Measurements from ENCODE around the gene CLMP.
"Not testable (repeated sequence)": the region's sequence is repeated elsewhere in the genome, so short reads cannot be mapped to it uniquely, and the experiment has no call there.

CLMP gene

DNA sequence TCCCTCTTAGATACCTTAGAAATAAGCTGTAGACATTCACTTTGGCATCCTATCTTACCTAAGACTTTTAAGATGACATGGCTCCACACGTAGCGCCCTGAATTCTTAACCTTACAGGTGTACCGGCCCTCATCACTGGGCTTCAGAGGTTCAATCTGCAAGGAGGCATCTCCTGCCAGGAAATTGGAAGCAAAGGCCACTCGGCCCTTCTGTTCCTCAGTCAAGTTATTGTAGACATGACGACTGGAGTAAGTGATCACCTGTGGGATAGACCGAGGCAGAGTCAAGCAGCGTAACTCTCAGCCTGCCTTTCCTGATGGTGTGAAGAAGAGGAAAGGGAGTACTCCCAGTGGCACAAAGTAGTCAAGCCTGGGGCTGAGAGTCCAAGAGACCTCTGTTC is 110.6 kb downstream of the CLMP start:
- DNase-seq (ENCODE audit: low spot score): no peak

DNA sequence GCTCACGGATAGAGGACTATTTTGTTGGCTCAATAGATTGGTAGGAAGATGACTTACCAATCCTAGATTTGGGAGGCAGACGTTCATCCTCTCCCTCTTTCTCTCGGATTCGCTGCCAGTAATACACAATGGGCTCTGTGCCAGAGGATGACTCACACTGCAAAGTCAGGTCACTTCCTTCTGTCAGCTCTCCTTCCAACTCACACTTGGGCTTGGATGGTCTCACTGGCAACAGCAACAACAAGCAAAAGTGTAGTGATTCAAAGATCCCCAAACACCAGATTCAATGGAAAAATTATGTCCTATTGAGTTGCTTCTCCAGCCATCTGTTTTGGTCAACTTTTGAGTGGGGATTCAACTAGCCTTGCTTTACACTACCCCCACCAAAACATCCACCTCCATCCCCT is 111.4 kb downstream of the CLMP start:
- peak; percentile 93 for DNase-seq (ENCODE audit: low spot score)

DNA sequence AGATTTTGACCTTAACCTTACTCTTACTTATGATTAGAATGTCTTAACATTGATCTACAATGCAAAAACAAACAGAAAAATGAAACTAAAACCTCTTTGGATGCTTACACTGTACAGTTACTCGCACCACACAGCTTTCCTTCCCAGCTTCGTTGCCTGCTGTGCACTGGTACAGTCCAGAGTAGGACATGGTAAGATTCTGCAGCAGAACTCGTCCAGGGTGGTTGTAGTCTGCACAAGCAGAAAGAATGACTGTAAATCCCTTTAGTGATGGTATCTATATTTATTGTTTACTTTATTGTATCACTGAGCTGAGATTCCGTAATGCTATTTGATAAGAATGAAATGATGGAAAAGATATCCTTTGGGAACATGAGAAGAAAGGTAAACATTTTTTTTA is 112.1 kb downstream of the CLMP start:
- no peak for DNase-seq (ENCODE audit: low spot score)

DNA sequence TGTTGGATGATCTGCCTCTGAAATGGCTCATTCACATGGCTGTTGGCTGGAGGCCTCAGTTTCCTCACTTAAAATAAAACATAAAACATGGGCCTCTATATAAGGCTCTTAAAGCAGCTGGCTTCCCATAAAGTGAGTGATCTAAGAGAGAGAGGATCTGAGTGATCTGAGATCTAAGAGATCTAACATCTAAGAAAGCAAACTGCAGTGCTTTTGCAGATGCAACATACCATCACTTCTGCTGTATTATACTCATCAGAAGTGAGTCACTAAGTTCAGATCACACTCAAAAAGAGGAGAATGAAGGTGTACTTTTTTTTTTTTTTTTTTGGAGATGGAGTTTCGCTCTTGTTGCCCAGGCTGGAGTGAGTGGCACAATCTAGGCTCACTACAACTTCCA is 115.0 kb downstream of the CLMP start:
- no peak for DNase-seq (ENCODE audit: low spot score)

DNA sequence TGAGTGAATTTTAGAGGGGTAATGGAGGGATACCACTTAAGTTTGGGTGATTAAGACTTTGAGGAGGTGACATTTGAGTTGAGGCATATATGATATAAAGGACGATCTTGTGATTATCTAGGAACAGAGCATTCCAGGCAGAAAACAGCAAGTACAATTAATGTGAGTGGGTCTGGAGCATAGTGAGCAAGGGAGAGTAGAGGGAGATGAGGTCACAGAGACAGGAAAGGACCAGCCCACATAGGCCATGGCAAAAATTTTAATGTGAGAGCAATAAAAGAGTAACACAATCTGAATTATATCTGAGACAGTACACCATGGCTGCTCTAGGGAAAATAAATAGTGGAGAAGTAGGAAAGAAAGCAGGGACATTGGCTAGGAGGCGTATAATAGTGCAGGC is 118.6 kb downstream of the CLMP start:
- no peak for DNase-seq (ENCODE audit: low spot score)

DNA sequence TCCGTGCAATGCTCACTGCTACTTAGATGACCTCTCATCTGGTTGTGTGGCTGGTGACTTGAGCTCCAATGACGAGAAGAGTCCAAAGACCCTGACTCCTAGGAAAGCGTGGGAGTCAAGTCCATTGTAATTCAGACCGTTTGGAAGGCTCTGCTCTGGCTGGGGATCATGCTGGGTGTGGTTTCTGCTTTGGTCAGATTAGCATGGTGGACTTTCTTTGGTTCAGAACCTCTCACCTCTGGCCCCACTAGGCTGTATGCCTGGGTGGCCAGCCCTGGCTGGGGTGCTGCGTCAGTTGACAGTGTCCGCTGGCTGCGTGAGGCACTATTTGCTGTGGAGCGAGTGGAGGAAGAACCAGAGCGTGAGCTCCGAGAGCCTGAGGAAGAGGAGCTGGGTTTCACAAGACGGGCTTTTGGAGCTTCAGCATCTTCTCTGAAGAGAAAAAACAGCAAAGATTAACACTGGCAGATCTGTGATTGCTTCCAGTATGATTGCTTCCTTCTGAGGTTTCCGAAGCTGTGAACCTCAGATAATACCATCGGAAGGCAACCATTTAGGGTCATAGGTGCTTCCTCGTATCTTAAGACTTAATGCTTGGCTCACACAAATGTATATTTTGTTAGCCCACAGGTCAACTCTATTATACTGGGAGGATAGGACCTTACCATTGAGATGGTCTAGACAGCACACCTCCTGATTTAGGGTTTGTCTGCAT is 121.5 kb downstream of the CLMP start:
- DNase-seq (ENCODE audit: low spot score): no peak

DNA sequence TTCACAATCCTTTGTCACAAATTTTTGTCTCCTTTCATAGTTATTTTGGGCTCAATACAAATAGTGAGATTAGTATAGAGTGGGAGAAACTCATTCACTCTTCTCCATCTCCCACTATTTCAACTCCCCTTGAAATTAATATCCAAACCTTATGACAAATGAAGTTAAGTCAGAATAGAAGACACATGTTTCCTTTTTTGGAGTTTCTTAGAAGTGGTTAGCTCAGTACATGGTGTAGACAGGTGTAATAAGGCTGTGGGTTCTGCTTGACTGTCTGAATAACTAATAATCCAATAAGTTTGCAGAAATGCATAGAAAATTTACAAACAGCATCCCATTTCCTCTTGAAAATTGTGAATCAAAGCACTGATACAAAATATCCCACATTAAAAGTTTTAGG is 122.3 kb downstream of the CLMP start:
- DNase-seq (ENCODE audit: low spot score): no peak

DNA sequence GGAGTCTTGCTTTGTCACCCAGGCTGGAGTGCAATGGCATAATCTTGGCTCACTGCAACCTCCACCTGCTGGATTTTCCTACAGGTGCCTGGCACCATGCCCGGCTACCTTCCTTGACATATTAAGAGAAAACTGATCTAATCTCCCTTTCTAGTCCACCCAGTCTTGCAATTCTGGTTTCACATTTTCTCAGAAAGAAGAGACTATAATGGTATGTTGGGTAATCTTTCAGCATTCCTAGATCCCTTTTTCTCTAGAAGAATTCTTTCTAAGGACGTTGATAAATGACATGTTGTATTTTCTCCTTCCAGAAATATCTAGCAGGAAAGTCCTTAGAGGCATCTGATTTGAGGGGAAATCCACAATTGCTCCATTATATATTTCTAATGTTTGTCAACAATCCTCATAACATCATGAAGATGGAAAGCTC is 122.7 kb downstream of the CLMP start:
- DNase-seq (ENCODE audit: low spot score): no peak

DNA sequence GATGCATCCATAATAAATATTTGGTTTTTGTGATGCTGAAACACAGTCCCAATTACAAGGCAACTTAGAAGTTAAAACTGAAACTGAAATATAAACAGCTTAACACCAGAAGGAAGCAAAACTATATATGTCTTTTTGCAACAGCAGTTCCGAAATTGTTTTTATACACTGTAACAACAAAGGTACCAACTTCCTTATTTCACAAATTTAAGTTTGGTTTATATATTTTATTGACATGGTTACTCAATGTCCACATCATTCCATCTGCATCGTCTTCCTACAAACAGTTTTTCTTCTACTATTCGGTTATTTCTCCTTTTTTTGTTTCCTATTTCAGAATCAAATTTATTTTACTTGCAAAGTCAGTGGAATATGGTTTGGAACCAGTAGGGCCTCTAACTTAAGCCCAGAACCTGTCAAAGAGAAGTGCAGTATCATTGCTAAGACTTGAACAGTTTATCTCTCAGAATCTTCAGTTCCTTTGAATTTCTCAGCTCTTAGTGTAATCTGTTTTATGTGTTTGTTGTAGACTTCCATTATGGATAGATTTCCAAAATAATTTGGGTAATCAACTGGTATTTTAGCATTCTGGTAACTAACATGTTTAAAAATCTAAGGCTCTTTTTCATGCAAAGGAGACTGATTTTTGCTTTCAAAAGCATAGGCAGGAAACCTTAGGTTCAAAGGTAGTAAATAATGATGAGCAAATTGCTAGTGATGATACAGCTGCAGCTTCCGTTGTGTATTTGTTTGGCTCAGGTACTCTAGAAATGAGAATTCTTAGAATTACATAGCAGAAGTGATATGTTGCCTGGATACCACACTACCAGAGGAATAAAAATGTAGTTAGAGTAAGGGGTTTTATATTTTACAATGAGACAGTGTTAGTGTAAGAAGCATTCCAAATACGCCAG is 124.9 kb downstream of the CLMP start:
- DNase-seq (ENCODE audit: low spot score): no peak

DNA sequence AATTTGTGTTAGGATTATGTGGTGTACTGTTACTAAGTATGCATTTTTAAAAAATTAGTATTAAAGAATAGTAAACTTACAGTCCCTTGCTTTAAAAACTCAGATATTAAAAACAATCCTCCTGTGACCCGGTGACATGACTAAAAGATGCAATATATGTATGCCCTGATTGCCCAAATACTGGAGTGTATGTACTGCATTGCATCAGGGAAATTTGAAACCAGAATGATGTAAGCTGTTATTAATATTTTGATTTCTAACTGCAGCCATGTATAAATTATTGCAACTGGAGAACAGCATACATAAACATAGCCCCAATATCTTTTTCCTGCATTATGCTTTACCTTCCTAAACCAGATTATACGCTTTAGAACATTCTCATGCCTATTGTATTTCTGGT is 129.4 kb downstream of the CLMP start:
- DNase-seq (ENCODE audit: low spot score): no peak

DNA sequence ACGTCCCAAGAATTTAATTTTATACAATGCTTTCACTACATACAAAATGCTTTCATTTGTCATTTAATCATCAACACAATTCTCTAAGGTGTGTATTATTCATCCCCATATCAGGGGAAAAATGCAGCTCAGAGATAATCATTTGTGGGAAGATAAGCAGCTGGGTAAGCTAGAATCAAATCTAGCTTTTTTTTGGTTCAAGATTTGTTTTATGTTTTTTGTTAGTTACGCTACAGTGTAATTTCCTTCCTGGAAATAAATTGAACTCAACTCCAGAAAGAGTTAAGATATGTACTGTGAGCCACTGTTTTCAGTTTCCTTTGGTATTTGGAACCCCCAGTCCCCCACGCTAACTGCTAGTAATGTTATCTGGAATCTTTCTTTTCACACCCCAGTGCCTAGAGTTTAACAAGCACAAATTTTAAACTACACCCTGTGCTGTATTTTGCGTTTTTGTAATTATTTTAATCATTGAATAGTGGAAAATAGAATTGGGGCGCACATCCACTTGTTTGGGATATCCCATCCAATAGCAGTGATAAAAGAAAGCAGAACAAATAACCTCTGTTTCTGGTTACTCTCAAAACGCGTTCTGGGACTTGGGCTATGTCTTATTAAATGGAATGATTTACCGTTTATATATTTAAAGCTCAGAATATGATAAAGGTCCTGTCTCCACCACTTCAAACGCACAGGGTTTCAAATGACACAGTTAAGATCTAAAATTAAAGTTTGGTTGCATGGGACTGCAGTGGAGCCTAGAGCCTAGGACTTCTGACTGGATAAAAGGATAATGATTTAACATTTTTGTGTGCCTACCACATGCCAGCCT is 131.0 kb downstream of the CLMP start:
- no peak for DNase-seq (ENCODE audit: low spot score)

DNA sequence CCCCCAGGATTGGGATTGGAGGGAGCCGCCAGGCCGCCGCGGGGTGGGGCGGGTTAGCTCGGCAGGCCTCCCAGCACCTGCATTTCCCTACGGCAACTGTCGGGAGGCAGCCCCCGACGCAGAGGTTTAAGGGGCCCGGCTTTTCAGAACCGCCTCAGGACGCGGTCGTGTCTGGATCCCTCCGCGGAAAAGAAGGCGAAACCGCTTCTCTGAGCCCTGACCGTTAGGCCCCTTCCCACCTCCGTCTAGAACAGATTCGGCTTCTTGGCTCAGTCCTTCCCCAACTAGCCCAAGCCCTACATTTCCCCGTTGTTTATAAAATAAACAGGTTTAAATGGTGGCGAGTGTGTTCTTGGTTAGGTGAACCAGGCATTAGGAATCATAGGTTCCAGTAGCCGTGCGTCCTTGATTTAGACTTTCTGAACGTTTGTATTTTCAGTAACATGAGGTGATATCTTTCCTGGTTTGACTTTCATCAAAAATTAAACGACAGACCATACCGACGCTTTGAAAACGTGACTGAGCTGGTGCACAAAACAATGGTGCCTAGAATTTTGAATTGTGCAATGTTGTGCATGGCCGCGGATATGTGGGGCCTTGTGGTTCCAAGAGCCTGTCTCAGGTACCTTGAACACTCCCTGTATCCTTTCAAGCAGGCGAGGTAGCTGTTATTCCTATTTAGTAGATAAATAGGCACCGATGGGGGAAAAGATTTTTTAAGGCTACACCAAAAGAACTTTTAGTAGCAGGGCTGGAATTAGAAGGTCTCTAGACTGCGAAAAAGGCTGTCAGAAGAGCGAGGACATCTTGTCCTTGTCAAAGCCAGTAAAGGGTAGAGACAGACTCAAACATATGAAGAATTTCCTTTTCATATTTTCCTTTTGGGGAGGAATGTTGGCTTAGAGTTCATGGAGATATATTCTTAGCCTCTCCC is 131.9 kb downstream of the CLMP start:
- no peak for DNase-seq (ENCODE audit: low spot score)

DNA sequence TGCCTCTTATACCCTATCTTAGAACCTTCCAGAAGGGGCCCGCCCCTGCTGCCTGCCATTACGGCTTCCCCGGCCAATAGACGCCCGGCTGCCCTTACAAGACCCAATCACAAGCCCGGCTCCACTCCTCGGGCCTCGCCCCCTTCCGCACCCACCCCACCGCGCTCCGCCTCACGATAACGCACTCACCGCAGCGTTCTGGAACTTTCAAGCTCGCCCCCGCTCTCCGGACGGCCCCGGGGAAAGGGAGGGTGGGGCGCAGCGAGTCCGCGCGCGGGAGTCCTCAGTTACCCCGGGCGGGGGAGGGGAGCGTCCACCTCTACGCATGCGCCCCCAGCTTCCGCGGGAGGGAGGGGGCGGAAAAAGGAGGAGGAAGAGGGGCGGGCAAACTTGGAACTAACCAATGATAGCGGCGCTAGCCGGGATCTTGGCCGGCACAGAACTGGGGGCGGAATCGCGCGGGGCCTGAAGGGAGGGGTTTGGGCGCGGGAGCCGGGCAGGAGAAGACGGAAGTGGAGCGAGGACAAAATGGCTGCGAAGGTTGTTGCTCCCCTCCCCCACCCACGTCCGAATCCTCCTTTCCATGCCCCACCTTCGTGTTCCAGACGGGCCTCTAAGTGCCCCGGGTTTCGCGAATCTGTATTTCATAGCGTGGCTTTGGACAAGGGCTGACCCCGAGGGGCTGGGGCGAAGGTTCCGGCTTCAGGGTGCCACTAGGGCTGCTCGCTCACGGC is 132.7 kb downstream of the CLMP start:
- DNase-seq (ENCODE audit: low spot score): peak; percentile 96

DNA sequence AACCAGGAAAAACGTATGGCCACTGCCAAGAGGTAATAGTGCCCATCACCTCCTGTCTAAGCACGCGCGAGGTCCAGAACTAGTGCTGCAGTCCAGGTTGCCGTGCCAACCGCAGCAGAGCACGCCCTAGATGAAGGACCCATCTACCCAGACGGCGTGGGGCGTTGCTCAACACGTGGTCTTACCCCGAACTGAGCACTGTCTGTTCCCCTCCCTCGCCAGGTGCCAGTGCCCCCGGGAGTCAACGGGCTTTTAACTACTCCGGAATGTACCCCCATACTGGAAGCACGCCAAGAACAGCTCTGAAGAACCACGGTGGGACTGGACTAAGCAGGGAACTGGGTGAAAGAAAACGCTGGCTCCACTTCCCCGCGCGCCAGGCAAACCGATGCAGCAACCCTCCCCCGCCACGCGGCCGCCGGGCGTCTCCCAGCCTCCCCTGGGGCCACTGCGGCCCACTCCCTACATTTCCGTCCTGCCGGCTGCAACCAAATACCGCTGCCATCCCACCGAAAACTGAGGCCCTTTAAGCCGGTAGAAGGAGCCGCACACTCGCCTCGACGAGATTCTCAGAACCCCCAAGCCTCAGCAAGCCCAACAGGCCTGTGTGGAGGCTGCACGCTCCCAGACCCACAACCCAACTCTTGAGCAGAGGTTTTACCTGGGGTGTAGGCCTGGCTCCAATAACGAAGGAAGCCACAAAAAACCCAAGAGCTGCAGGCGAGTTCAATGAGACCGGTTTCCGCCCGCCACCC is 133.5 kb downstream of the CLMP start, which contains the start of gene HSPA8:
Gene HSPA8, minus strand, starts transcription at position 734 of the 755 bp plus-strand sequence. CDS start 812 bp downstream, outside the sequence.
- peak; percentile 22 for DNase-seq (ENCODE audit: low spot score)

DNA sequence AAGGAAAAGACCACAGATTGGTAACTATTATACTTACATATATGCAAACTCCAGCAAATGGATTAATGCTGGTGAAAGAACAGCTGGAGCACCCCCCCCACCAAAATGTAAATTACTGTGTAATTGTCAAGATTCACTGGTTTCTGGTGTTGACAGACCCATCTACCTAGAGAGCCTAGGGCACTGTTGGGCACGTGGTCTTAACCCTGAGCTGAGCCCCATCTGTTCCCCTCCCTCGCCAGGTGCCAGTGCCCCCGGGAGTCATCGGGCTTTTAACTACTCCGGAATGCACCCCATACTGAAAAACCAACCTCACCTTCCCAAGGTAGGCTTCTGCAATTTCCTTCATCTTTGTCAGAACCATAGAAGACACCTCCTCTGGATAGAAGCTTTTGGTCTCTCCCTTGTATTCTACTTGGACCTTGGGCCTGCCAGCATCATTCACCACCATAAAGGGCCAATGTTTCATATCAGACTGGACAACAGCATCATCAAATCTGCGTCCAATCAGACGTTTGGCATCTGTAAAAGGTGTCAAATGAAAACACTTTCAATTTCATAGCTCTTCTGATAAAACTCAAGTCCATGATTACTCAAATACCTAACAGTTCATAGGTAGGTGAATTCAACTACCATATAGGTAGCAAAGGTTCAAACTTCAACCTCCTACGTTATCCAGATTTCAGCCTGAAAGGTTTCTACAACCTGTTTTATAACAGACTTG is 134.6 kb downstream of the CLMP start:
- no peak for DNase-seq (ENCODE audit: low spot score)

DNA sequence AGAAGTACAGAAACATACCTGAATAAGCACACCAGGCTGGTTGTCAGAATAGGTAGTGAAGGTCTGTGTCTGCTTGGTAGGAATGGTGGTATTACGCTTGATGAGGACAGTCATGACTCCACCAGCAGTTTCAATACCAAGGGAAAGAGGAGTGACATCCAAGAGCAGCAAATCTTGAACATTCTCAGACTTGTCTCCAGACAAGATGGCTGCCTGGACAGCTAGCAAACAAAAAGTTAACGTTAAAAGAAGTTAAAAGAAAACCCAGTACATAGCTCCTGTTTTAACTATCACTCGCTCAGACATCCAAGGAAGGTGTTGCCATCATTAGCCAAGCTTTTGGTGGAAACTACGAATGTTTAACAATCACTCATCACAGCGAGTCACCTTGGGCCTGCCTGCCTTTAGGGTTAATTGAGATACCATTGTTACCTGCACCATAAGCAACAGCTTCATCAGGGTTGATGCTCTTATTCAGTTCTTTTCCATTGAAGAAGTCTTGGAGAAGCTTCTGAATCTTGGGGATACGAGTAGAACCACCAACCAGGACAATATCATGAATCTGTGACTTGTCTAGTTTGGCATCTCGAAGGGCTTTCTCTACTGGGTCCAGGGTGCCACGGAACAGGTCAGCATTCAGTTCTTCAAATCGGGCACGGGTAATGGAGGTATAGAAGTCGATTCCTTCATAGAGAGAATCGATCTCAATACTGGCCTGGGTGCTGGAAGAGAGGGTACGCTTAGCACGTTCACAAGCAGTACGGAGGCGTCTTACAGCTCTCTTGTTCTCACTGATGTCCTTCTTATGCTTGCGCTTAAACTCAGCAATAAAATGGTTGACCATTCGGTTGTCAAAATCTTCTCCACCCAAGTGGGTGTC is 135.8 kb downstream of the CLMP start:
- not testable (repeated sequence) for DNase-seq (ENCODE audit: low spot score)

DNA sequence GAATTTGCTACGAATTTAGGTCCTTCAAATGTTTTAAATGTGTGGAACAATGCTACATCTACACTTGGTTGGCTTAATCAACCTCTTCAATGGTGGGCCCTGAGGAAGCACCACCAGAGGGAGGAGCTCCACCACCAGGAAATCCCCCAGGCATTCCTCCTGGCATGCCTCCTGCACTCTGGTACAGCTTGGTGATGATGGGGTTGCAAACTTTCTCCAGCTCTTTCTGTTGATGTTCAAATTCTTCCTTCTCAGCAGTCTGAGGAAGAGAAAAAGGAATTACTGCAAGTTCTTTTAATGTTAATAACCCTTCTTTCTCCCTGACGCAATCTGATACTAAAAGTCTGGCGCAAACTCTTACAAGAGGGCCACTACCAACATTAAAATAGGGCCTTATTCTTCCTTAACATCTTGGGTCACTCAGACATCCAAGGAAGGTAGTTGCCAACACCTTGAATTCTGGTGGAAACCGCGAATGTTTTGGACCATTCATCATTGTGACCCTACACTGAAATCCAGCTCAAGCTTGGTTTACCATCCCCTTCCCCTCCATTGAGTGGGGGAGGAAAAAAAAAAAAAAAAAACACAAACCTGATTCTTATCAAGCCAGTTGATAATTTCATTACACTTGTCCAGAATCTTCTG is 137.3 kb downstream of the CLMP start:
- no peak for DNase-seq (ENCODE audit: low spot score)
